Activated CD8-positive, alpha-beta T cell treated with anti-CD3 and anti-CD28 coated beads for 36 hours (primary cell): Measurements from ENCODE around the gene DEPDC4. TPM values are rescaled to one million over a fixed set of nuclear protein-coding genes. Genes with fewer than 3 reads are reported as not detected.
"Not testable (repeated sequence)": the region's sequence is repeated elsewhere in the genome, so short reads cannot be mapped to it uniquely, and the experiment has no call there.

Experiments used
- ATAC-seq: fragments of 200-7000 bp; cut with Tn5 transposase; one replicate; pipeline ENCODE4 v1.10.0; 2021; ENCODE audit warnings: mild to moderate bottlenecking, moderate library complexity
- CTCF ChIA-PET: fragments of 350-600 bp; sonication (Branson Sonifier 250); formaldehyde crosslinking; loops from one replicate; lab custom pipeline; 2021; ENCODE audit warnings: antibody characterized with exemption; lab: Charles Lee
- POLR2A ChIA-PET: fragments of 350-600 bp; sonication (Branson Sonifier 250); formaldehyde crosslinking; loops from one replicate; lab custom pipeline; 2021; ENCODE audit warnings: antibody characterized with exemption; lab: Charles Lee
- DNase-seq: peaks from one replicate; pipeline ENCODE4 v3.0.0-alpha.2; 2020
- H3K27ac Mint-ChIP-seq: one replicate; pipeline ENCODE4 v1.8.0; 2021; ENCODE audit warnings: mild to moderate bottlenecking, mixed read lengths
- H3K27me3 Mint-ChIP-seq: one replicate; pipeline ENCODE4 v1.8.0; 2021; ENCODE audit warnings: mixed read lengths
- H3K36me3 Mint-ChIP-seq: one replicate; pipeline ENCODE4 v1.8.0; 2021; ENCODE audit warnings: low read depth, mixed read lengths
- H3K4me1 Mint-ChIP-seq: one replicate; pipeline ENCODE4 v1.8.0; 2021; ENCODE audit warnings: low read depth, mixed read lengths
- H3K4me3 Mint-ChIP-seq: one replicate; pipeline ENCODE4 v1.8.0; 2021; ENCODE audit warnings: mild to moderate bottlenecking, moderate library complexity, mixed read lengths
- H3K9me3 Mint-ChIP-seq: one replicate; pipeline ENCODE4 v1.8.0; 2021; ENCODE audit warnings: mixed read lengths
- intact Hi-C: fragments of 100-400 bp; cut with micrococcal nuclease; formaldehyde crosslinking; loops from one replicate; pipeline ENCODE4 v1.10.0; 2022
- total RNA-seq, 2 experiments: library from RNA; stranded (reverse); gene quantifications; one replicate each; pipeline ENCODE4 v1.2.3, GENCODE V29; 2021
- TF ChIP-seq, protein P1 (sequence below): fragments of 200-600 bp; IDR thresholded peaks from one replicate; pipeline ENCODE4 v1.8.0; 2022; ENCODE audit warnings: antibody characterized with exemption, mild to moderate bottlenecking

Gene DEPDC4
- total RNA-seq, 2 experiments from 2014 or later = 1.6 to 3.7 TPM

DNA sequence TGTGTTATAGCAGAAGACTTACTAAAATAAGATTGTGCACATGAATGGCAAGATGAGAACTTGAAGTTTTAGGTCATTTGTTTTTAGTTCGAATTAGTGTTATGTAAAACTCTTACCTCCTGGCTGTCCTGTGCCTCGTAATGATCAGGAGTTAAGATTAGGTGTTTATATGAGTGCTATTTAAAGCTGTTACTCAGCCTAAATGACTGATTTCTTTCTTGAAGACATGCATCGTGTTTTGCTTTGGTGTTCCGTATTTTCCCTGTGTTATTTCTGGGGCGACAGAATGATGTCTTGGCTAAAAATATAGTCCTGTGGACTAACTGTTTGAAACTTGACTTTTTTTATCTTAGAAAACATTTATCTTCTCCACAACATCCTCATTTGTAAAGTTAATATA is 22.2 kb upstream of the DEPDC4 start:
- Mint-ChIP-seq H3K4me1 (no peaks in the 10 kb centered on the region), H3K4me3 (no peak overlapping the region), H3K27me3 (no peaks in the 10 kb centered on the region), H3K36me3 (peaks cover 14% of the 10 kb centered on the region), H3K27ac (no peak overlapping the region), H3K9me3 (no peaks in the 10 kb centered on the region)
- CTCF ChIA-PET = interaction anchor here (1.1 kb wide), 1 partner anchor 115 kb away, joined by 3 read pairs; no protein-coding TSS in a partner anchor
- TF ChIP-seq, protein P1, sequence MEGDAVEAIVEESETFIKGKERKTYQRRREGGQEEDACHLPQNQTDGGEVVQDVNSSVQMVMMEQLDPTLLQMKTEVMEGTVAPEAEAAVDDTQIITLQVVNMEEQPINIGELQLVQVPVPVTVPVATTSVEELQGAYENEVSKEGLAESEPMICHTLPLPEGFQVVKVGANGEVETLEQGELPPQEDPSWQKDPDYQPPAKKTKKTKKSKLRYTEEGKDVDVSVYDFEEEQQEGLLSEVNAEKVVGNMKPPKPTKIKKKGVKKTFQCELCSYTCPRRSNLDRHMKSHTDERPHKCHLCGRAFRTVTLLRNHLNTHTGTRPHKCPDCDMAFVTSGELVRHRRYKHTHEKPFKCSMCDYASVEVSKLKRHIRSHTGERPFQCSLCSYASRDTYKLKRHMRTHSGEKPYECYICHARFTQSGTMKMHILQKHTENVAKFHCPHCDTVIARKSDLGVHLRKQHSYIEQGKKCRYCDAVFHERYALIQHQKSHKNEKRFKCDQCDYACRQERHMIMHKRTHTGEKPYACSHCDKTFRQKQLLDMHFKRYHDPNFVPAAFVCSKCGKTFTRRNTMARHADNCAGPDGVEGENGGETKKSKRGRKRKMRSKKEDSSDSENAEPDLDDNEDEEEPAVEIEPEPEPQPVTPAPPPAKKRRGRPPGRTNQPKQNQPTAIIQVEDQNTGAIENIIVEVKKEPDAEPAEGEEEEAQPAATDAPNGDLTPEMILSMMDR = no peak
- intact Hi-C loops = no loop called here
- ATAC-seq = no peak
- no peak for DNase-seq
- POLR2A ChIA-PET = no interaction called here

DNA sequence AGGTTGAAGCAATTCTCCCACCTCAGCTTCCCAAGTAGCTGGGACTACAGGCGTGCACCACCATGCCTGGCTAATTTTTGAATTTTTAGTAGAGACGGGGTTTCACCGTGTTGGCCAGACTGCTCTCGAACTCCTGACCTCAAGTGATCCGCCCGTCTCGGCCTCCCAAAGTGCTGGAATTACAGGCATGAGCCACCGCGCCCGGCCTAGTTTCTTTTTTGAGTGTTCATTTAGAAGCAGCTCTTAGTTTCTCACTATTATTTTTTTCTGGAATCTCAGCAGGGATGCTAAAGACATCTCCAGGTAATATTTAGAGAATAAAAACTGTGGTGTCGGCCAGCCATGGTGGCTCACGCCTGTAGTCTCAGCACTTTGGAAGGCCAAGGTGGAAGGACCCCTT is 17.7 kb upstream of the DEPDC4 start:
- H3K36me3 Mint-ChIP-seq, DNase-seq, H3K4me1 Mint-ChIP-seq, H3K9me3 Mint-ChIP-seq, H3K27ac Mint-ChIP-seq, ATAC-seq, intact Hi-C loops, H3K4me3 Mint-ChIP-seq, H3K27me3 Mint-ChIP-seq: not testable (repeated sequence)
- ChIA-PET POLR2A (interaction anchor here (1.6 to 1.8 kb wide), 2 partner anchors 17 to 84 kb away, joined by 4 to 5 read pairs; partner anchors contain the start of gene ACTR6), CTCF (interaction anchor here (1.4 kb wide), 1 partner anchor 13 kb away, joined by 4 read pairs; no protein-coding TSS in a partner anchor)

DNA sequence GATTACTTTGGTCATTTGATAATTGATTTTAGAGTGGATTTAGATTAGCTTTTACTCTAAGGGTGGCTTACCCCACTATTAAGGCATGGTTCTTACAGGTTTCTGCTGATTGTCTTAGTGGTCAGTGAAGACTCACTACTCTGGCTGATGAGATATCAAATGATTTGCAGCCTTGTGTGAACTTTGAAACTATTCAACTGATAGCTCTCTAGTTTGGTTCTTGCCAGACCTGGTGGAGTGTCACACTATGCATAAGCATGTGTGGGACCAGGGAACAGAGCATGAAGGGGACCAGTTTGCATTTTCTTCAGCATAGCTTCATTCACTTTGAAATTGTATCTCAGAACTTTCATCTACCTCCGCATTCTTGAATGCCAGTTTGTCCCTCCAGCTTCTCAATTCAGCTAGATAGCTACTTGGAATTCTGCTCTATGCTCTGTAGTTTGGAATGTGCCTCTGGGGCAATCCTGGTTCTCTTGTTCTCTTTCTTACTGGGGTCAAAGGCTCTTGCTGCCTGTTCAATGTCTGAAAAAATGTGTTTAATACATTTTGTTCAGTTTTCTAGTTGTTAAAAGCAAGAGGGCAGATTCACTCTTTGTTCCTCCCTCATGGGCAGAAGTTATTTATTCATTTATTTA is 12.8 kb upstream of the DEPDC4 start:
- TF ChIP-seq, protein P1 = no peak
- no peak for DNase-seq
- Mint-ChIP-seq H3K4me1 (peaks cover 27% of the 10 kb centered on the region), H3K4me3 (no peak overlapping the region), H3K9me3 (peaks cover 2% of the 10 kb centered on the region), H3K27me3 (no peaks in the 10 kb centered on the region), H3K36me3 (peaks cover 10% of the 10 kb centered on the region), H3K27ac (no peak overlapping the region)
- POLR2A ChIA-PET = interaction anchor here (1.5 kb wide), 1 partner anchor 24 kb away, joined by 3 read pairs; no protein-coding TSS in a partner anchor
- intact Hi-C loops = no loop called here
- no peak for ATAC-seq
- CTCF ChIA-PET = interaction anchor here (1.1 to 1.7 kb wide), 2 partner anchors 124 kb away, joined by 3 to 4 read pairs; no protein-coding TSS in a partner anchor

DNA sequence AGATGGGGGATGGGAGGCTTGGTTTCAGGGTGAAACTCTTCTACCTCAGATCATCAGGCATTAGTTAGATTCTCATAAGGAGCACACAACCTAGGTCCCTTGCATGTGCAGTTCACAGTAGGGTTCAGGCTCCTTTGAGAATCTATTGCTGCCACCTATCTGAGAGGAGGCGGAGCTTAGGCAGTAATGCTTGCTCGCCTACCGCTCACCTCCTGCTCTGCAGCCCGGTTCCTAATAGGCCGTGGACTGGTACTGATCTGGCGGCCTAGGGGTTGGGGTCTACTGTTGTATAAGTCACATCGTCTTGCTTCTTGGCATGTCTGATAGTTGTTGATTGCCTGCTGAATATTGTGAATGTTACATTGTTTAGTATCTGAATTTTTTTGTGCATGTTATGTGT is 12.3 kb upstream of the DEPDC4 start:
- Mint-ChIP-seq H3K9me3 (peaks cover 2% of the 10 kb centered on the region), H3K27me3 (no peaks in the 10 kb centered on the region), H3K36me3 (peaks cover 10% of the 10 kb centered on the region), H3K27ac (no peak overlapping the region), H3K4me3 (no peak overlapping the region), H3K4me1 (peaks cover 32% of the 10 kb centered on the region)
- ATAC-seq (no peak), DNase-seq (no peak)
- TF ChIP-seq, protein P1 = no peak
- CTCF ChIA-PET = interaction anchor here (1.7 kb wide), 1 partner anchor 125 kb away, joined by 4 read pairs; no protein-coding TSS in a partner anchor
- intact Hi-C loops = no loop called here
- POLR2A ChIA-PET = interaction anchor here (1.5 kb wide), 1 partner anchor 25 kb away, joined by 3 read pairs; no protein-coding TSS in a partner anchor

DNA sequence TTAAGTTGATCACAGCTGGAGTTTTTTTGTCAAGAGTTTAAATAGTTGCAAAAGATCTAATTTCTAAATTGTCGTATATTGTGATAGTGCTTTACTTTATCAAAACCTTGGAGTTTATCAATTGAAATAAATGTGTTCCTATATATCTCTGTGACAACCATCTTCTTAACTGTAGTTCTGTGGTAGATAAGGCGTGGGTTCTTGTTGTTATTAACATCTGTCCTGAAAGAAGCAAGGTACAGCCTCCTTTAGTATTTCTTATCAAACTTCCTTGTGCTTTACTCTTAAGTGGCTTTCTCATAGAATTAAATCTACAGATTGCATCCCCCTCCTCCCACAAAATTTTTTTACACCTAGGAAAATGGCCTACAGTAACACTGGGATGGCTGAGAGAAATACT is 7.4 kb upstream of the DEPDC4 start:
- H3K9me3 Mint-ChIP-seq = peaks cover 2% of the 10 kb centered on the region
- H3K36me3 Mint-ChIP-seq = peaks cover 10% of the 10 kb centered on the region
- intact Hi-C loops = no loop called here
- H3K27ac Mint-ChIP-seq = no peak overlapping the region
- H3K4me3 Mint-ChIP-seq = no peak overlapping the region
- H3K27me3 Mint-ChIP-seq = no peaks in the 10 kb centered on the region
- TF ChIP-seq, protein P1 = no peak
- POLR2A ChIA-PET = no interaction called here
- H3K4me1 Mint-ChIP-seq = peaks cover 50% of the 10 kb centered on the region
- DNase-seq (no peak), ATAC-seq (no peak)
- CTCF ChIA-PET = no interaction called here
